ENCODE measurements around the gene ALDOB.

- TF ChIP-seq CTCF (IDR thresholded peaks at IDR 0.05) (no peak), POLR2A (IDR thresholded peaks at IDR 0.05) (no peak)
Measured at GRCh38 chr9:101476576-101477208, 41.1 kb upstream of the ALDOB start.
